HFF-Myc (cell line): ENCODE measurements around the gene ROCK2.
"Not testable (repeated sequence)": the region's sequence is repeated elsewhere in the genome, so short reads cannot be mapped to it uniquely, and the experiment has no call there.

Source experiments
- DNase-seq: peaks from one replicate; pipeline ENCODE4 v3.0.0-alpha.2; 2011; ENCODE audit warnings: low read depth; ENCODE audit errors: extremely low read depth
- H3K4me3 ChIP-seq: replicated peaks from 2 replicates; pipeline ENCODE4 v1.5.1; 2011; ENCODE audit warnings: low read depth, mild to moderate bottlenecking, control low read depth, low read length
- TF ChIP-seq, protein P1 (sequence below): IDR thresholded peaks from 2 replicates; pipeline ENCODE4 v1.5.1; 2012; ENCODE audit warnings: mild to moderate bottlenecking, low read depth, low read length, control low read depth; ENCODE audit errors: missing control alignments

The ROCK2 gene

GRCh38 chr2:11169333-11169732, 175.1 kb downstream of the ROCK2 start:
- TF ChIP-seq, protein P1, sequence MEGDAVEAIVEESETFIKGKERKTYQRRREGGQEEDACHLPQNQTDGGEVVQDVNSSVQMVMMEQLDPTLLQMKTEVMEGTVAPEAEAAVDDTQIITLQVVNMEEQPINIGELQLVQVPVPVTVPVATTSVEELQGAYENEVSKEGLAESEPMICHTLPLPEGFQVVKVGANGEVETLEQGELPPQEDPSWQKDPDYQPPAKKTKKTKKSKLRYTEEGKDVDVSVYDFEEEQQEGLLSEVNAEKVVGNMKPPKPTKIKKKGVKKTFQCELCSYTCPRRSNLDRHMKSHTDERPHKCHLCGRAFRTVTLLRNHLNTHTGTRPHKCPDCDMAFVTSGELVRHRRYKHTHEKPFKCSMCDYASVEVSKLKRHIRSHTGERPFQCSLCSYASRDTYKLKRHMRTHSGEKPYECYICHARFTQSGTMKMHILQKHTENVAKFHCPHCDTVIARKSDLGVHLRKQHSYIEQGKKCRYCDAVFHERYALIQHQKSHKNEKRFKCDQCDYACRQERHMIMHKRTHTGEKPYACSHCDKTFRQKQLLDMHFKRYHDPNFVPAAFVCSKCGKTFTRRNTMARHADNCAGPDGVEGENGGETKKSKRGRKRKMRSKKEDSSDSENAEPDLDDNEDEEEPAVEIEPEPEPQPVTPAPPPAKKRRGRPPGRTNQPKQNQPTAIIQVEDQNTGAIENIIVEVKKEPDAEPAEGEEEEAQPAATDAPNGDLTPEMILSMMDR, result no peak
- no peak for DNase-seq

DNA sequence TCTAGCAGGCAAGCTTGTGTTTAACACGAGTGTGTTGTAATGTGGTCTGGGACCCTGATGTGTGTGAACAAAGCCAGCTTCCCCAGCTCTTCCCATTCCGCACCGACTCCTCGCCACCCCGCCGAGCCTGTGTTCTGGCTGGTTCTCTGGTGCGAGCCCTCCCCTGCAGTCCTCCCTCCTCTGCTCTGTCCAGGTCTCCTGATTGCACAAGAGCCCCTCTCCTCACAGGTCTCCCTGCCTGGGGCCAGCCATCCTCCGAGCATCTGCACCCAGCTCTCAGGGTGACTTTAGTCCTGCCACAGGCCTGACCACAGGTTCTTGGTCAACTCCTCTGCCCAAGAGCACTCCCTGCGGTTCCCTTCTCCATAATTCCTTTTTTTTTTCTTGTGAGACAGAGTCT, 175.9 kb downstream of the ROCK2 start:
- no peak for DNase-seq
- H3K4me3 ChIP-seq, result no peak overlapping the region
- TF ChIP-seq, protein P1, result no peak

More at GRCh38 chr2:11169333-11169732, 175.1 kb downstream of the ROCK2 start:
- H3K4me3 ChIP-seq, result no peak overlapping the region

DNA sequence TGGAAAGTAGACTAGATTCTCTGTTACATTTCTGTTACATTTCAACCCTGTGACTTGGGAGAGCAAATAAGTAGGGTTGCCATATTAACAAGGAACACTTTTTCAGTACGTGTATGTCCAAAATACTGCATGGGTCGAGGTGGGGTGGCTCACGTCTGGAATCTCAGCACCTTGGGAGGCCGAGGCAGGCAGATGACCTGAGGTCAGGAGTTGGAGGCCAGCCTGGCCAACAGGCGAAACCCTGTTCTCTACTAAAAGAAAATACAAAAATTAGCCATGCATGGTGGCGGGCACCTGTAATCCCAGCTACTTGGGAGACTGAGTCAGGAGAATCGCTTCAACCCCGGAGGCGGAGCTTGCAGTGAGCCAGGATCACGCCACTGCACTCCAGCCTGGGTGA, 178.0 kb downstream of the ROCK2 start:
- DNase-seq, result no peak
- H3K4me3 ChIP-seq, result no peak overlapping the region
- TF ChIP-seq, protein P1, result no peak

DNA sequence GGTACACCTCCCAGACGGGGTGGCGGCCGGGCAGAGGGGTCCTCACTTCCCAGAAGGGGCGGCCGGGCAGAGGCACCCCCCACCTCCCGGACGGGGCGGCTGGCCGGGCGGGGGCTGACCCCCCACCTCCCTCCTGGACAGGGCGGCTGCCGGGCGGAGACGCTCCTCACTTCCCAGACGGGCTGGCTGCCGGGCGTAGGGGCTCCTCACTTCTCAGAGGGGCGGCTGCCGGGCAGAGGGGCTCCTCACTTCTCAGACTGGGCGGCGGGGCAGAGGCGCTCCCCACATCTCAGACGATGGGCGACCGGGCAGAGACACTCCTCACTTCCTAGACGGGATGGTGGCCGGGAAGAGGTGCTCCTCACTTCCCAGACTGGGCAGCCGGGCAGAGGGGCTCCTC, 179.4 kb downstream of the ROCK2 start:
- not testable (repeated sequence) for H3K4me3 ChIP-seq, DNase-seq

DNA sequence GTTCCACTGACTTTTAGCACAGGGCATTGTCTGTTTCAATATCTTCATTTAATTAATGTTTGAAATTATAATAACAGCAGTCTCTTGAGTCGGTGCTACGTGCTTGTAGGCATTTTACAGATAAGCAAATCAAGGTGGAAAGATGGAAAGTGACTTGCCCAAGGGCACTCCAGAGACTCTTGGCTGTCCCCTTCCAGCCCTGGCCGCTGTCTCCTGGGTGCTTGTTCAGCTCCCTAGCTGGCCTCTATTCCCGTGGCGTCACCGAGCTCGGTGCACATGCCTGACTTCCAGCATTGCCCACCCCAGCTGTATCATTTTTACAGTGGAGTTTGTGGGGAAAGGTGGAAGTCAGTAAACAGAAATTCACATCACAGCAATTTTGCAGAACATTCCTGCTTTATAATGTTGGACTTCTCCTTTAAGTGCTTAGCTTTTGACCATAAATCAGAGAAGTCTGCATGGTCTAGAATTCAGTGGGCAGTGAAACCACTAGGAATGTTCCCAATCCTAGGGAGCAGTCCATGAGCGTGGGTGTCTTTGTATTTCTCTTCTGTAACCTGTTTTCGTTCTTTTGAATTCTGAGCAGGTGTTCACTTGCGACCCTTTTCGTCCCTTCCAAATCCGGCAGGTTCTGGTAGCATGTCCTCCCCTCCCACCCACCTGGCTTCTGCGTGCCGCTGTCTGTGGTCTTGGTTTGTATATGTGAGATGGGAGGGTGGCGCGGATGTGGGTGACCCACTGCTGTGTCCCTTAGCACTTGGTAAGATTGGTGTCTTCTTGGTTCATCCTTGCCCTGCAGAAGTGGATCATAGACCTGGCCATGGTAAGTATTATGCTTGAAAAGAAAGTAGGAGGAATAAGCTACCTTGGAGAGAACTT, 180.8 kb downstream of the ROCK2 start:
- H3K4me3 ChIP-seq, result no peak overlapping the region
- DNase-seq, result no peak
- TF ChIP-seq, protein P1, result no peak

- H3K4me3 ChIP-seq, result no peak overlapping the region
- no peak for DNase-seq
- TF ChIP-seq, protein P1, result no peak
Measured at GRCh38 chr2:11161747-11162146, 182.7 kb downstream of the ROCK2 start.

- no peak overlapping the region for H3K4me3 ChIP-seq
- DNase-seq, result no peak
- TF ChIP-seq, protein P1, result no peak
Measured at GRCh38 chr2:11160731-11161455, 183.5 kb downstream of the ROCK2 start.
